HEK293 (cell line): Measurements from ENCODE around the gene PLAGL1.

Experiments used
- SCRT1 ChIP-seq: fragments of 450-650 bp; formaldehyde crosslinking; IDR thresholded peaks from 2 replicates; pipeline ENCODE4 v1.5.1; 2016; ENCODE audit warnings: missing biosample characterization, missing genetic modification characterization, borderline replicate concordance
- TCF7L2 ChIP-seq: IDR thresholded peaks from 2 replicates; pipeline ENCODE4 v1.6.1; 2011; ENCODE audit warnings: low read depth, mild to moderate bottlenecking, inconsistent platforms, low read length, moderate library complexity, borderline replicate concordance
- ZBTB20 ChIP-seq: fragments of 450-650 bp; formaldehyde crosslinking; IDR thresholded peaks from 2 replicates; pipeline ENCODE4 v1.5.1; 2016; ENCODE audit warnings: missing biosample characterization, missing genetic modification characterization
- ZNF426 ChIP-seq: fragments of 450-650 bp; formaldehyde crosslinking; IDR thresholded peaks from 2 replicates; pipeline ENCODE4 v1.5.1; 2017; ENCODE audit warnings: missing biosample characterization, missing genetic modification characterization, mild to moderate bottlenecking, inconsistent platforms, moderate library complexity

- TF ChIP-seq TCF7L2 (no peak), ZNF426 (tag by site-specific recombination) (no peak), SCRT1 (tag by site-specific recombination) (no peak), ZBTB20 (tag by site-specific recombination) (no peak)
Measured at GRCh38 chr6:143941852-143942627, 66.0 kb downstream of the PLAGL1 start.
